GM21737 (cell line): ENCODE measurements around the gene ABCC1.
"Not testable (repeated sequence)": the region's sequence is repeated elsewhere in the genome, so short reads cannot be mapped to it uniquely, and the experiment has no call there.

Source experiments
- ATAC-seq: cut with Tn5 transposase; IDR thresholded peaks from one replicate; pipeline ENCODE4 v1.9.1; 2021; ENCODE audit warnings: mild to moderate bottlenecking, moderate library complexity; ENCODE audit not compliant: unreplicated experiment

Gene ABCC1

GRCh38 chr16:15966420-15966819 is 17.0 kb downstream of the ABCC1 start:
- no peak for ATAC-seq

- ATAC-seq, result no peak
Observed at GRCh38 chr16:15966836-15967546, 17.6 kb downstream of the ABCC1 start.

- no peak for ATAC-seq
Observed at GRCh38 chr16:15967655-15968315, 18.4 kb downstream of the ABCC1 start.

- ATAC-seq, result no peak
Observed at GRCh38 chr16:15970202-15970601, 20.8 kb downstream of the ABCC1 start.

- ATAC-seq, result no peak
Observed at GRCh38 chr16:15970743-15971439, 21.5 kb downstream of the ABCC1 start.

- ATAC-seq, result no peak
Observed at GRCh38 chr16:15971440-15971815, 22.0 kb downstream of the ABCC1 start.

DNA sequence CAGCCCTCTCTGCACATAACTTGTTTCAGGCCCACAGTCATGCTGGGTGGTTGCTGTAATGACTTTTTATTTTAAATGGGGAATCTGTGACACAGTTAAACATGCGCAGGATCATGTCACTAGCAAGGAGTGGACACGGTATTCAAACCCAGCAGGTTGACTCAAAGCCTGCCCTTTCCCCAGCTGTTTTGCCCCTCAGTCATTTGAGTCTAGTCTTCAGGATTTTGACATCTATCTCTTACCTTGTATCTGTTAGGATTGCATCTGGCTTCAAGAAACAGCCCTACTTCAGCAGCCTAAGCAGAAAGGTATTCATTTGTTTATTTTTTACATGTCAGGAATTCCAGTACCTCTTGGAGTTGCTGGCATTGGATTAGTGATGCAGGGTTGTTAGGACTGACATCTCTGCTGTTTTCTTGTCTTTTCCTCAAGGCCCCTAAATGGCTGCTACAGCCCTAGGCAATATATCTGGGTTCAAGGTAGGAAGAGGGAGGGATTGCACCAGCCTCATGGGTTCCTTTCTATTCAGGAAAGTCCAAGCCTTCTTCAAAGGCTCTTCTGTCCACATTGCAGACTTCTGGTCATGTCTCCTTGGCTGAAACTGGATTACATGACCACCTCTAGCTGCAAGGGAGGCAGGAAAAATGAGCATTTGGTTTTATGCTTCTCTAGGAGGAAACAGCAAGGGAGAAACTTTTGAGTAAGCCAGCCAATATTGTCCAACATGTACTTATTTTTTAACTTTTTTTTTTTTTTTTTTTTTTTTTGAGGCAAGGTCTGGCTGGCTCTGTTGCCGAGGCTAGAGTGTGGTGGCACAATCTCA is 22.8 kb downstream of the ABCC1 start:
- ATAC-seq, result no peak

- no peak for ATAC-seq
Observed at GRCh38 chr16:15973421-15973820, 24.0 kb downstream of the ABCC1 start.

- no peak for ATAC-seq
Observed at GRCh38 chr16:15974057-15974456, 24.6 kb downstream of the ABCC1 start.

DNA sequence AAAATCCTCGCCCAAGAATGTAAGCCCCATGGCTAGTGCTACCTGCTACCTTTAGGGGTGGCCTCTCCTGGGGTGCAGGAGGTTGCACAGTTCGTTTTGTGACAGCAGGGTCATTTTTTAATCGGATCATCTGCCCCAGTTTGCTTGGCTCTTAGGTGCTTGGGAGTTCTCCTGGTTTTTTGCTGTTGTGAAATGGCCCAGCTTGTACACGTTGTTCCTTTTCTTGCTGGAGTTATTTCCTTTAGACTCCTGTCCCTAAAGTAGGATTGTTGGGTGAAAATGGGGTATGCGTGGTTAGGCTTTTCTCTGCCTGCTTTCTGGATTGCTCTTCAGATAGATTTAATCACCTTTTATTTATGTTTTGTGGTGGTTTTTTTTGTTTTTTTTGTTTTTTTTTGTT is 25.8 kb downstream of the ABCC1 start:
- no peak for ATAC-seq

GRCh38 chr16:15976225-15976812 is 26.9 kb downstream of the ABCC1 start:
- no peak for ATAC-seq

- no peak for ATAC-seq
Observed at GRCh38 chr16:15976929-15977637, 27.7 kb downstream of the ABCC1 start.

DNA sequence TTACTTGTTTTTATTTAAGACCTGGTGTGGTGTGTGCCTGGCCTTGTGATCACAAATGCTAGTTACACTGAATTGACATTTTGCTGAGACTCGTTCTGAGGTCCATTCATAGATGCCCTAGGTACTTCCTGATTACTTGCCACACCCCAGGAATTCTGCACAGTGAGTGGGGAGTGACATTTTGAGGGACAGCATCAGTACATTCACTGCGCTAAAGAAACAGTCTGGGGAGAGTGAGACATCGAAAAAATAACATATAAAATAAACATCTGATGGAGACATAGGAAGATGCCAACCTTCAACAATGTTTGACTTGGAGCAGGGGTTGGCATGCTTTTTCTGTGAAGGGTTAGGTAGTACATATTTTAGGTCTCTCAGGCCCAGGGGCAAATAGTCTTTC is 30.4 kb downstream of the ABCC1 start:
- ATAC-seq, result no peak

GRCh38 chr16:15980329-15980728 is 30.9 kb downstream of the ABCC1 start:
- ATAC-seq, result no peak

GRCh38 chr16:15981382-15981781 is 32.0 kb downstream of the ABCC1 start:
- ATAC-seq, result no peak

DNA sequence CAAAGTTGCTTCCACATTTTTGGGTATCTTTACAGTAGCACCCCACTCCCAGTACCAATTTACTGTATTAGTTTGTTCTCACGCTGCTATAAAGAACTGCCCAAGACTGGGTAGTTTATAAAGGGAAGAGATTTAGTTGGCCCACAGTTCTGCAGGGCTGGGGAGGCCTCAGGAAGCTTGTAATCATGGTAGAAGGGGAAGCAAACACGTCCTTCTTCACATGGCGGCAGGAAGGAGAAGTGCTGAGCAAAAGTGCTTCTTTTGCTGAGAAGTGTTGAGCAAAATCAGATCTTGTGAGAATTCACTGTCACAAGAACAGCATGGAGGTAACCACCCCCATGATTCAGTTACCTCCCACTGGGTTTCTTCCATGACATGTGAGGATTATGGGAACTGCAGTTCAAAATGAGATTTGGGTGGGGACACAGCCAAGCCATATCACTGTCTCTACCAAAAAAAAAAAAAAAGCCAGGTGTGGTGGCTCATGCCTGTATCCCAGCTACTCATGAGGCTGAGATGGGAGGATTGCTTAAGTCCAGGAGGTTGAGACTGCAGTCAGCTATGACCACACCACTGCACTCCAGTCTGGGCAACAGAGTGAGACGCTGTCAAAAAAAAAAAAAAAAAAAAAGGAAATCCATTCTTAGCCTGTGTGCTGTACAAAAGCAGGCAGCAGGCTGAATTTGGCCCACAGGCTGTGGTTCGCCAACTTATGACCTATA is 32.9 kb downstream of the ABCC1 start:
- ATAC-seq, result not testable (repeated sequence)

DNA sequence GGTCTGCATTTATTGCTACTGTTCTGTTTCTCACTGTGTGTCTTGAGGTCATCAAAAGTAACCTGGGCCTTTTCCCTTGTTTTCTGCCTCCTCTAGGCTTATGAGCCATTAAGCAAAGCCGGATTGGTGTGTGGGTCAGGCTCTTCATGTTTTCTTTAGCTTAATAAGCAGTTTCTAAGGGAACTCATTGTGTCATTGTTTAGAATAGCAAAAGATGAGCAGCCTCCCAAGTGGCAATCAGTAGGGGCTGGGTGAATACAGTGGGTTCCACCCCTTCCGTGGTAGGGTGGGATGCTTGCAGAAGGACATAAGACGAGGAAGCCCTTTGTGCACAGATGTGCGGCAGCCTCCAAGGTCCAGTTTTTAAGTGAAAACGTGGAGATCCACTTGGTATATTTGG is 34.5 kb downstream of the ABCC1 start:
- ATAC-seq, result no peak

DNA sequence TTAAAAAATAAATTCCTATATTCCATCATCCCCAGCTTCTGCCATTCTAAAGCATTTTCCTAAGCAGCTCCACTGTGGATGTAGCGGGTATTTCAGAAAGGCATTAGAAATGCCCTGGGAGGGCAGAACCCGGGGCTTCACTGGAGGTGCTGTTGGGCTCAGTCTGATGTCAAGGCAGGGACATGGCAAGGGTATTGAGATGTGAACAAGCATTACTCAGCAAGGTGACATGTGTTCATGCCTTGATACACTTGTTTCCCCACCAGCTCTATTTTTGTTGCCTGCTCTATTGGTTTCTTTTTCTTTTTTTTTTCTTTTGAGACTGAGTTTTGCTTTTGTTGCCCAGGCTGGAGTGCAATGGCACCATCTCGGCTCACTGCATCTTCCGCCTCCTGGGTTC is 35.7 kb downstream of the ABCC1 start:
- no peak for ATAC-seq

- no peak for ATAC-seq
Observed at GRCh38 chr16:15986261-15986660, 36.8 kb downstream of the ABCC1 start.
